Activated CD4-positive, alpha-beta T cell treated with anti-CD3 and anti-CD28 coated beads, Interleukin-2, amount 10 ng/mL, durations not matched to agents 7 days and 5 days (primary cell): ENCODE data around the gene NFIA. TPM values are rescaled to one million over a fixed set of nuclear protein-coding genes. Genes with fewer than 3 reads are reported as not detected.

ENCODE experiments used
- CTCF ChIA-PET: fragments of 350-600 bp; sonication (Branson Sonifier 250); formaldehyde crosslinking; loops from one replicate; lab custom pipeline; 2021; ENCODE audit warnings: antibody characterized with exemption; lab: Charles Lee
- POLR2A ChIA-PET: fragments of 350-600 bp; sonication (Branson Sonifier 250); formaldehyde crosslinking; loops from one replicate; lab custom pipeline; 2021; ENCODE audit warnings: antibody characterized with exemption; lab: Charles Lee
- DNase-seq: peaks from one replicate; pipeline ENCODE4 v3.0.0-alpha.2; 2020
- H3K27ac Mint-ChIP-seq: one replicate; pipeline ENCODE4 v1.8.0; 2021; ENCODE audit warnings: mild to moderate bottlenecking, moderate library complexity, mixed read lengths
- H3K27me3 Mint-ChIP-seq: one replicate; pipeline ENCODE4 v1.8.0; 2021; ENCODE audit warnings: mixed read lengths
- H3K36me3 Mint-ChIP-seq: one replicate; pipeline ENCODE4 v1.8.0; 2021; ENCODE audit warnings: low read depth, mixed read lengths
- H3K4me1 Mint-ChIP-seq: one replicate; pipeline ENCODE4 v1.8.0; 2021; ENCODE audit warnings: mixed read lengths
- H3K4me3 Mint-ChIP-seq: one replicate; pipeline ENCODE4 v1.8.0; 2021; ENCODE audit warnings: mild to moderate bottlenecking, moderate library complexity, mixed read lengths
- H3K9me3 Mint-ChIP-seq: one replicate; pipeline ENCODE4 v1.8.0; 2021; ENCODE audit warnings: mixed read lengths
- total RNA-seq, 2 experiments: library from RNA; stranded (reverse); gene quantifications; one replicate each; pipeline ENCODE4 v1.2.3, GENCODE V29; 2021

The NFIA gene
- total RNA-seq, 2 experiments from 2014 or later, result 0.97 to 1.6 TPM

- ChIA-PET POLR2A (no interaction called here), CTCF (no interaction called here)
- Mint-ChIP-seq H3K27me3 (peaks cover 23% of the 10 kb centered on the region), H3K4me1 (no peaks in the 10 kb centered on the region), H3K36me3 (no peaks in the 10 kb centered on the region), H3K9me3 (no peaks in the 10 kb centered on the region), H3K4me3 (no peak overlapping the region), H3K27ac (no peak overlapping the region)
- DNase-seq, result no peak
Measured at GRCh38 chr1:61089741-61090140, 7.4 kb downstream of the NFIA start.

GRCh38 chr1:61090546-61091202 lies 8.3 kb downstream of the NFIA start:
- no peak for DNase-seq
- Mint-ChIP-seq H3K4me3 (no peak overlapping the region), H3K36me3 (no peaks in the 10 kb centered on the region), H3K4me1 (no peaks in the 10 kb centered on the region), H3K27ac (no peak overlapping the region), H3K27me3 (peaks cover 20% of the 10 kb centered on the region), H3K9me3 (no peaks in the 10 kb centered on the region)
- POLR2A ChIA-PET, result no interaction called here
- CTCF ChIA-PET, result no interaction called here

GRCh38 chr1:61091455-61091854 lies 9.1 kb downstream of the NFIA start:
- no peaks in the 10 kb centered on the region for H3K36me3 Mint-ChIP-seq
- H3K9me3 Mint-ChIP-seq, result no peaks in the 10 kb centered on the region
- no peak overlapping the region for H3K27ac Mint-ChIP-seq
- POLR2A ChIA-PET, result no interaction called here
- no peaks in the 10 kb centered on the region for H3K4me1 Mint-ChIP-seq
- H3K27me3 Mint-ChIP-seq, result peaks cover 14% of the 10 kb centered on the region
- no peak overlapping the region for H3K4me3 Mint-ChIP-seq
- no peak for DNase-seq
- CTCF ChIA-PET, result no interaction called here

GRCh38 chr1:61092642-61093041 lies 10.3 kb downstream of the NFIA start:
- Mint-ChIP-seq H3K9me3 (no peaks in the 10 kb centered on the region), H3K27me3 (peaks cover 15% of the 10 kb centered on the region), H3K4me1 (no peaks in the 10 kb centered on the region), H3K36me3 (no peaks in the 10 kb centered on the region), H3K27ac (no peak overlapping the region), H3K4me3 (no peak overlapping the region)
- ChIA-PET POLR2A (no interaction called here), CTCF (interaction anchor here (0.7 kb wide), 1 partner anchor 321 kb away, joined by 3 read pairs; no protein-coding TSS in a partner anchor)
- no peak for DNase-seq

- no peak for DNase-seq
- no peak overlapping the region for H3K4me3 Mint-ChIP-seq
- peaks cover 15% of the 10 kb centered on the region for H3K27me3 Mint-ChIP-seq
- no peaks in the 10 kb centered on the region for H3K4me1 Mint-ChIP-seq
- POLR2A ChIA-PET, result no interaction called here
- CTCF ChIA-PET, result interaction anchor here (0.7 kb wide), 1 partner anchor 320 kb away, joined by 3 read pairs; no protein-coding TSS in a partner anchor
- H3K9me3 Mint-ChIP-seq, result no peaks in the 10 kb centered on the region
- no peak overlapping the region for H3K27ac Mint-ChIP-seq
- H3K36me3 Mint-ChIP-seq, result no peaks in the 10 kb centered on the region
Measured at GRCh38 chr1:61093525-61094137, 11.3 kb downstream of the NFIA start.

GRCh38 chr1:61094677-61095469 lies 12.5 kb downstream of the NFIA start:
- POLR2A ChIA-PET, result no interaction called here
- Mint-ChIP-seq H3K4me3 (no peak overlapping the region), H3K36me3 (no peaks in the 10 kb centered on the region), H3K4me1 (no peaks in the 10 kb centered on the region), H3K27me3 (peaks cover 13% of the 10 kb centered on the region), H3K9me3 (no peaks in the 10 kb centered on the region), H3K27ac (no peak overlapping the region)
- DNase-seq, result no peak
- CTCF ChIA-PET, result no interaction called here

GRCh38 chr1:61095470-61095812 lies 13.1 kb downstream of the NFIA start:
- ChIA-PET POLR2A (no interaction called here), CTCF (no interaction called here)
- Mint-ChIP-seq H3K9me3 (no peaks in the 10 kb centered on the region), H3K36me3 (no peaks in the 10 kb centered on the region), H3K27me3 (peaks cover 13% of the 10 kb centered on the region), H3K27ac (no peak overlapping the region), H3K4me1 (no peaks in the 10 kb centered on the region), H3K4me3 (no peak overlapping the region)
- no peak for DNase-seq

GRCh38 chr1:61097317-61097716 lies 15.0 kb downstream of the NFIA start:
- H3K27me3 Mint-ChIP-seq, result peaks cover 13% of the 10 kb centered on the region
- ChIA-PET CTCF (no interaction called here), POLR2A (no interaction called here)
- H3K9me3 Mint-ChIP-seq, result no peaks in the 10 kb centered on the region
- no peaks in the 10 kb centered on the region for H3K36me3 Mint-ChIP-seq
- no peak overlapping the region for H3K27ac Mint-ChIP-seq
- no peaks in the 10 kb centered on the region for H3K4me1 Mint-ChIP-seq
- no peak for DNase-seq
- H3K4me3 Mint-ChIP-seq, result no peak overlapping the region

GRCh38 chr1:61097722-61098121 lies 15.4 kb downstream of the NFIA start:
- H3K4me3 Mint-ChIP-seq, result no peak overlapping the region
- no peak overlapping the region for H3K27ac Mint-ChIP-seq
- H3K4me1 Mint-ChIP-seq, result no peaks in the 10 kb centered on the region
- POLR2A ChIA-PET, result no interaction called here
- no peaks in the 10 kb centered on the region for H3K9me3 Mint-ChIP-seq
- CTCF ChIA-PET, result no interaction called here
- H3K36me3 Mint-ChIP-seq, result no peaks in the 10 kb centered on the region
- no peak for DNase-seq
- H3K27me3 Mint-ChIP-seq, result peaks cover 13% of the 10 kb centered on the region

GRCh38 chr1:61098333-61098732 lies 16.0 kb downstream of the NFIA start:
- Mint-ChIP-seq H3K4me1 (no peaks in the 10 kb centered on the region), H3K4me3 (no peak overlapping the region), H3K27me3 (peaks cover 13% of the 10 kb centered on the region), H3K27ac (no peak overlapping the region), H3K9me3 (no peaks in the 10 kb centered on the region), H3K36me3 (no peaks in the 10 kb centered on the region)
- DNase-seq, result no peak
- ChIA-PET CTCF (no interaction called here), POLR2A (no interaction called here)

- H3K4me3 Mint-ChIP-seq, result no peak overlapping the region
- peaks cover 11% of the 10 kb centered on the region for H3K27me3 Mint-ChIP-seq
- H3K36me3 Mint-ChIP-seq, result no peaks in the 10 kb centered on the region
- ChIA-PET POLR2A (interaction anchor here (0.7 kb wide), 1 partner anchor 412 kb away, joined by 3 read pairs; no protein-coding TSS in a partner anchor), CTCF (interaction anchor here (0.8 kb wide), 1 partner anchor 49 kb away, joined by 3 read pairs; no protein-coding TSS in a partner anchor)
- peak overlapping the region; percentile 5 for H3K27ac Mint-ChIP-seq
- no peaks in the 10 kb centered on the region for H3K9me3 Mint-ChIP-seq
- DNase-seq, result no peak
- no peaks in the 10 kb centered on the region for H3K4me1 Mint-ChIP-seq
Measured at GRCh38 chr1:61098906-61099437, 16.6 kb downstream of the NFIA start.

GRCh38 chr1:61100578-61100977 lies 18.2 kb downstream of the NFIA start:
- H3K27ac Mint-ChIP-seq, result no peak overlapping the region
- ChIA-PET CTCF (interaction anchor here (1.2 kb wide), 1 partner anchor 51 kb away, joined by 3 read pairs; no protein-coding TSS in a partner anchor), POLR2A (no interaction called here)
- no peak overlapping the region for H3K4me3 Mint-ChIP-seq
- no peaks in the 10 kb centered on the region for H3K36me3 Mint-ChIP-seq
- H3K9me3 Mint-ChIP-seq, result no peaks in the 10 kb centered on the region
- H3K27me3 Mint-ChIP-seq, result peaks cover 3% of the 10 kb centered on the region
- no peak for DNase-seq
- no peaks in the 10 kb centered on the region for H3K4me1 Mint-ChIP-seq

GRCh38 chr1:61101536-61101935 lies 19.2 kb downstream of the NFIA start:
- H3K4me1 Mint-ChIP-seq, result no peaks in the 10 kb centered on the region
- CTCF ChIA-PET, result no interaction called here
- POLR2A ChIA-PET, result no interaction called here

More at GRCh38 chr1:61101536-61101935, 19.2 kb downstream of the NFIA start:
- Mint-ChIP-seq H3K4me3 (no peak overlapping the region), H3K27me3 (peaks cover 3% of the 10 kb centered on the region), H3K36me3 (no peaks in the 10 kb centered on the region), H3K9me3 (no peaks in the 10 kb centered on the region), H3K27ac (no peak overlapping the region)
- no peak for DNase-seq
